Natural killer cell (primary cell): ENCODE measurements around the gene KCNG3. TPM values are rescaled to one million over a fixed set of nuclear protein-coding genes. Genes with fewer than 3 reads are reported as not detected.

Source experiments
- ATAC-seq, 3 donors: fragments of 150-1000 bp in 2 of 3; fragments of 200-7000 bp in 1 of 3; cut with Tn5 transposase; 1 replicate in 1 of 3; 2 replicates in 2 of 3; pipeline ENCODE4 v1.10.0; 2021; ENCODE audit warnings: mild to moderate bottlenecking in 2 of 3, moderate library complexity in 2 of 3
- DNase-seq, 2 donors: peaks; one replicate each; pipeline versions ENCODE4 v3.0.0 to v3.0.0-alpha.2; 2013 to 2021; ENCODE audit warnings: mixed read lengths in 1 of 2
- H3K27ac ChIP-seq: one replicate; pipeline ENCODE4 v1.5.1; 2013; ENCODE audit warnings: mild to moderate bottlenecking, low read length
- H3K27me3 ChIP-seq: one replicate; pipeline ENCODE4 v1.6.1; 2013; ENCODE audit warnings: low read length; ENCODE audit not compliant: control insufficient read depth, insufficient read depth
- H3K36me3 ChIP-seq: one replicate; pipeline ENCODE4 v1.6.1; 2013; ENCODE audit warnings: low read length; ENCODE audit not compliant: control insufficient read depth, insufficient read depth
- H3K4me1 ChIP-seq: one replicate; pipeline ENCODE4 v1.6.1; 2013; ENCODE audit warnings: low read length; ENCODE audit not compliant: control insufficient read depth, insufficient read depth
- H3K4me3 ChIP-seq: one replicate; pipeline ENCODE4 v1.5.1; 2013; ENCODE audit warnings: low read length
- H3K9me3 ChIP-seq: one replicate; pipeline ENCODE4 v1.6.1; 2013; ENCODE audit warnings: low read length; ENCODE audit not compliant: control insufficient read depth, insufficient read depth
- H3K27ac Mint-ChIP-seq, 2 donors: one replicate each; pipeline ENCODE4 v1.8.0; 2022; ENCODE audit warnings: mild to moderate bottlenecking in 2 of 2, mixed read lengths in 2 of 2, moderate library complexity in 1 of 2
- H3K27me3 Mint-ChIP-seq, 2 donors: one replicate each; pipeline ENCODE4 v1.8.0; 2022; ENCODE audit warnings: low read depth in 2 of 2, mixed read lengths in 2 of 2
- H3K36me3 Mint-ChIP-seq: one replicate; pipeline ENCODE4 v1.8.0; 2022; ENCODE audit warnings: mixed read lengths
- H3K4me1 Mint-ChIP-seq, 2 donors: one replicate each; pipeline ENCODE4 v1.8.0; 2022; ENCODE audit warnings: mixed read lengths in 2 of 2
- H3K4me3 Mint-ChIP-seq: one replicate; pipeline ENCODE4 v1.8.0; 2022; ENCODE audit warnings: mild to moderate bottlenecking, moderate library complexity, mixed read lengths
- H3K9me3 Mint-ChIP-seq, 2 donors: one replicate each; pipeline ENCODE4 v1.8.0; 2022; ENCODE audit warnings: mixed read lengths in 2 of 2
- WGBS: methylation state at CpG from one replicate; pipeline ENCODE4 v1.1.7; 2013; ENCODE audit warnings: missing lambda C conversion rate; ENCODE audit not compliant: insufficient coverage; 5-methylcytosine and 5-hydroxymethylcytosine counted together
- intact Hi-C: fragments of 100-400 bp; cut with micrococcal nuclease; formaldehyde crosslinking; loops from one replicate; pipeline ENCODE4 v1.14.2; 2022
- total RNA-seq, 4 donors: library from RNA; stranded (reverse); fragments of 120-200 nt in 1 of 4; gene quantifications; one replicate each; pipeline versions ENCODE4 v1.2.3 to v1.2.4, GENCODE V29; 2013 to 2022
- TF ChIP-seq, protein P1 (sequence below): fragments of 200-600 bp; IDR thresholded peaks from one replicate; pipeline ENCODE4 v1.8.0; 2022; ENCODE audit warnings: antibody characterized with exemption

Gene KCNG3
- total RNA-seq, 3 donors from 2014 or later (not counting 1 experiment from before 2014, with no cell fraction given) = not detected

DNA sequence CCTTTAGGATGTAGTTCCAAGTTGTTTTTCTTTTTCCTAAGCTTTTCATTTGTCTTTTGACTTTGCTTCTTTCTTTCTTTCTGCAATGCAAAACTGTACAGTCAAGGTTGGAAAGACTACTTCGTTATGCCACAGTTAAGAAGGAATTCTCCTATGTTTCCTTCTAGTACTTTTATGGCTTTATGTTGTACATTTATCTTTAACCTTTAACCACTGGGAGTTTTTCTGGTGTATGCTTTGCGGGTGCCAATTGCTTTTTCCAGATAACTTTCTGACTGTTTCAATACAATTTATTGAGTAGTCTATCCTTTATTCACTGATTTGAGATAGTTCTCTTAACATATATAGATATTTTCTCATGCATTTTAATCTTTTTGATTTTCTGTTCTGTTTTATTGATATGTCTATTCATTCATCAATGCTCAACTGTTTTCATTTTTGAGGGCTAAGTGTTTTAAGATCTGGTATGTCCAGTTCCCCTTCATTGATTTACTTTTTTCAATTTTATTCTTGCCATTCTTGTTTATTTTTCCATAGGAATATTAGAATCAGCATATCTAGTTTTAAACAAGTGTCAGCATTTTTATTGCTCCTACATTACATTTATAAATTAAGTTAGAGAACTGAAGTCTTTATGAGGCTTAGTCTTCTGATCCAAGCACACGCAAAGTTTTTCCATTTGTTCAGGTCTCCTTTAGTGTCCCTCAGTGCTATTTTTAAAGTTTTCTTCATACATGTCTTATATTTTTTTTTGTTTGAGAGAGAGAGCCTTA, 82.9 kb downstream of the KCNG3 start:
- peaks cover 12 to 35% of the 10 kb centered on the region in 2 donors for H3K27me3 Mint-ChIP-seq
- no CpG with 5 or more reads among the region's 3 CpGs for WGBS
- no peak overlapping the region for H3K27ac Mint-ChIP-seq
- H3K27ac ChIP-seq = no peak overlapping the region
- H3K9me3 Mint-ChIP-seq = peaks cover 0 to 5% of the 10 kb centered on the region in 2 donors
- intact Hi-C loops = no loop called here
- no peak overlapping the region for H3K4me3 ChIP-seq
- no peaks in the 10 kb centered on the region for H3K4me1 Mint-ChIP-seq
- peaks cover 6% of the 10 kb centered on the region for H3K9me3 ChIP-seq
- TF ChIP-seq, protein P1, sequence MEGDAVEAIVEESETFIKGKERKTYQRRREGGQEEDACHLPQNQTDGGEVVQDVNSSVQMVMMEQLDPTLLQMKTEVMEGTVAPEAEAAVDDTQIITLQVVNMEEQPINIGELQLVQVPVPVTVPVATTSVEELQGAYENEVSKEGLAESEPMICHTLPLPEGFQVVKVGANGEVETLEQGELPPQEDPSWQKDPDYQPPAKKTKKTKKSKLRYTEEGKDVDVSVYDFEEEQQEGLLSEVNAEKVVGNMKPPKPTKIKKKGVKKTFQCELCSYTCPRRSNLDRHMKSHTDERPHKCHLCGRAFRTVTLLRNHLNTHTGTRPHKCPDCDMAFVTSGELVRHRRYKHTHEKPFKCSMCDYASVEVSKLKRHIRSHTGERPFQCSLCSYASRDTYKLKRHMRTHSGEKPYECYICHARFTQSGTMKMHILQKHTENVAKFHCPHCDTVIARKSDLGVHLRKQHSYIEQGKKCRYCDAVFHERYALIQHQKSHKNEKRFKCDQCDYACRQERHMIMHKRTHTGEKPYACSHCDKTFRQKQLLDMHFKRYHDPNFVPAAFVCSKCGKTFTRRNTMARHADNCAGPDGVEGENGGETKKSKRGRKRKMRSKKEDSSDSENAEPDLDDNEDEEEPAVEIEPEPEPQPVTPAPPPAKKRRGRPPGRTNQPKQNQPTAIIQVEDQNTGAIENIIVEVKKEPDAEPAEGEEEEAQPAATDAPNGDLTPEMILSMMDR = no peak
- ATAC-seq (no peak), DNase-seq (no peak)
- no peaks in the 10 kb centered on the region for H3K36me3 ChIP-seq
- no peaks in the 10 kb centered on the region for H3K27me3 ChIP-seq
- H3K4me1 ChIP-seq = no peaks in the 10 kb centered on the region
- H3K36me3 Mint-ChIP-seq = peaks cover 14% of the 10 kb centered on the region
- no peak overlapping the region for H3K4me3 Mint-ChIP-seq

DNA sequence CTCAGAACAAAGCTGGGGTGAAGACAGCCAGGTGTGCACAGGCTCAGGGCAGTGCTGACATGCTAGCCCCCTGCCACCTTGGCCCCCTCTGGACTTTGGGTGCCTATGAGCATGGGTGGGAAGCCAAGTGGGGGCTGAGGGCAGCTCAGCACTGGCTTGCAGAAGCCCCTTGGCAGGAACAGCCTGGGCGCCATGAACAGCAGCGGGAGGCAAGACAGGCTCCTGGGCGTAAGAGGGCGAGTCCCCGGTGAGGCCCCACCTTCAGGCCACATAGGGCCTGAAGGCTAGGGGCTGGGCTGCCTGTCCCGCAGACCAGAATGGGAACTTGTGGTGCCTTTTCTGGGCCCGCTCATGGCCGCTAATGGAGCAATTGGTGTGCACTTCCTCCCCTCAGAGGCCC, 85.8 kb downstream of the KCNG3 start:
- Histone ChIP-seq H3K27me3 (no peaks in the 10 kb centered on the region), H3K4me1 (no peaks in the 10 kb centered on the region), H3K27ac (no peak overlapping the region), H3K4me3 (no peak overlapping the region), H3K36me3 (no peaks in the 10 kb centered on the region), H3K9me3 (no peaks in the 10 kb centered on the region)
- H3K27me3 Mint-ChIP-seq = peaks cover 8 to 16% of the 10 kb centered on the region in 2 donors
- intact Hi-C loops = no loop called here
- ATAC-seq (no peak), DNase-seq (no peak)
- H3K27ac Mint-ChIP-seq = no peak overlapping the region
- TF ChIP-seq, protein P1 = no peak
- H3K4me1 Mint-ChIP-seq = no peaks in the 10 kb centered on the region
- H3K4me3 Mint-ChIP-seq = no peak overlapping the region
- H3K9me3 Mint-ChIP-seq = no peaks in the 10 kb centered on the region
- 96% methylated on average over 8 of the region's 8 CpGs for WGBS
- no peaks in the 10 kb centered on the region for H3K36me3 Mint-ChIP-seq

DNA sequence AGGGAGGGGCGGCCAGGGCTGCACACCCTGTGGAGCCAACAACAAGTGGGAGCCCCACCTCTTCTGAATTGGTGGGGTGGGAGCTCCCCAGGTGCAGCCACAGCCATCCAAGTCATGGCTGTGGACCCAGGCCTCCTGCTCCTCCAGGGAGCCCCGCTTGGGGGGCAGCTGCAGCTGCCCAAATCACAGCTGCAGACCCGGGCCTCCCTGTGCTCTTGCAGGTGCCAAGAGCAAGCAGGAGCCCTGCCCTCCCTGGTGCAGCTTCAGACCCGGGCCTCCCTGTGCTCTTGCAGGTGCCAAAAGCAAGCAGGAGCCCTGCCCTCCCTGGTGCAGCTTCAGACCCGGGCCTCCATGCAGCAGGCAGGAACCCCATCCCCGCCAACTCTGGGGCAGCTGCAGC, 86.3 kb downstream of the KCNG3 start:
- H3K4me3 Mint-ChIP-seq = no peak overlapping the region
- H3K27me3 Mint-ChIP-seq = peaks cover 8 to 21% of the 10 kb centered on the region in 2 donors
- WGBS = 83% methylated on average over 6 of the region's 6 CpGs
- Histone ChIP-seq H3K4me3 (no peak overlapping the region), H3K4me1 (no peaks in the 10 kb centered on the region), H3K9me3 (no peaks in the 10 kb centered on the region), H3K27ac (no peak overlapping the region), H3K27me3 (no peaks in the 10 kb centered on the region), H3K36me3 (no peaks in the 10 kb centered on the region)
- no peak overlapping the region for H3K27ac Mint-ChIP-seq
- intact Hi-C loops = no loop called here
- H3K36me3 Mint-ChIP-seq = no peaks in the 10 kb centered on the region
- no peaks in the 10 kb centered on the region for H3K9me3 Mint-ChIP-seq
- no peaks in the 10 kb centered on the region for H3K4me1 Mint-ChIP-seq
- DNase-seq (no peak), ATAC-seq (no peak)
- TF ChIP-seq, protein P1 = no peak

DNA sequence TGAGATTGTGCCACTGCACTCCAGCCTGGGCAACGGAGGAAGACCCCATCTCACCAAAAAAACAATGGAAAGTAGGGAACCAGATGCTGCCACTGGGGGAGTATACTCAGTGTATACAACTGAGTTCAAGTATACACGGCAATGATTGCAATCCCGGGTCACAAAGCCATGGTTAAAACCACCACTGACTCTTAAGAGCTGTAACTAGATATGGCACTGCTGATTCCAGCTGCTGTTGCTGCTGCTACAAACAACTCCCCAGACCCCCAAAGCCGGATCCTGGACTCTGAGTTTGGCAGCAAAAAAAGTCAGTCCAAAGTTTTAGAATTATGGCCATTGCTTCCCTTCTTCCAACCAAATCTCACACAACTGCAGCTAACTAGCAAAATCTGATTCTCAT, 89.1 kb downstream of the KCNG3 start:
- intact Hi-C loops = no loop called here
- DNase-seq = no peak
- H3K27ac ChIP-seq = no peak overlapping the region
- no peaks in the 10 kb centered on the region for H3K4me1 ChIP-seq
- Mint-ChIP-seq H3K27ac (no peak overlapping the region), H3K4me1 (no peaks in the 10 kb centered on the region), H3K27me3 (peaks cover 4 to 7% of the 10 kb centered on the region in 2 donors), H3K36me3 (no peaks in the 10 kb centered on the region), H3K4me3 (no peak overlapping the region), H3K9me3 (no peaks in the 10 kb centered on the region)
- TF ChIP-seq, protein P1 = no peak
- 81% methylated on average over 4 of the region's 4 CpGs for WGBS
- no peak overlapping the region for H3K4me3 ChIP-seq
- no peak for ATAC-seq
- no peaks in the 10 kb centered on the region for H3K27me3 ChIP-seq
- no peaks in the 10 kb centered on the region for H3K36me3 ChIP-seq
- no peaks in the 10 kb centered on the region for H3K9me3 ChIP-seq
